MM.1S (cell line): Measurements from ENCODE around the gene LIG1.

Experiments used
- DNase-seq: peaks from one replicate; pipeline ENCODE4 v3.0.0-alpha.2; 2015
- H2AFZ ChIP-seq: fragments of 300-600 bp; sonication (generic); 2 replicates; pipeline ENCODE4 v1.6.0; 2016; ENCODE audit warnings: antibody characterized with exemption, low read length
- H3F3A ChIP-seq: fragments of 300-600 bp; sonication (generic); 2 replicates; pipeline ENCODE4 v1.6.1; 2016; ENCODE audit warnings: mild to moderate bottlenecking, antibody characterized with exemption, low read length, moderate library complexity, mixed read lengths; ENCODE audit not compliant: insufficient read depth
- H3K27ac ChIP-seq: fragments of 300-600 bp; sonication (generic); 2 replicates; pipeline ENCODE4 v1.5.1; 2016; ENCODE audit warnings: mild to moderate bottlenecking, low read length
- H3K27me3 ChIP-seq: fragments of 300-600 bp; sonication (generic); replicated peaks from 2 replicates; pipeline ENCODE4 v1.6.0; 2016; ENCODE audit warnings: low read length; ENCODE audit not compliant: insufficient read depth
- H3K36me3 ChIP-seq: fragments of 300-600 bp; sonication (generic); replicated peaks from 2 replicates; pipeline ENCODE4 v1.6.1; 2016; ENCODE audit warnings: mild to moderate bottlenecking, low read length, mixed read lengths; ENCODE audit not compliant: insufficient read depth
- H3K4me1 ChIP-seq: fragments of 300-600 bp; sonication (generic); 2 replicates; pipeline ENCODE4 v1.6.1; 2016; ENCODE audit warnings: low read length, mixed read lengths
- H3K4me2 ChIP-seq: fragments of 300-600 bp; sonication (generic); 2 replicates; pipeline ENCODE4 v1.6.0; 2016; ENCODE audit warnings: low read depth, low read length
- H3K4me3 ChIP-seq: fragments of 300-600 bp; sonication (generic); 2 replicates; pipeline ENCODE4 v1.5.1; 2016; ENCODE audit warnings: low read length, mixed read lengths
- H3K79me2 ChIP-seq: fragments of 300-600 bp; sonication (generic); 2 replicates; pipeline ENCODE4 v1.6.1; 2016; ENCODE audit warnings: mixed run types, low read length, mixed read lengths
- H3K9ac ChIP-seq: fragments of 300-600 bp; sonication (generic); 2 replicates; pipeline ENCODE4 v1.6.1; 2016; ENCODE audit warnings: low read length, mixed read lengths
- H3K9me2 ChIP-seq: fragments of 300-600 bp; sonication (generic); replicated peaks from 2 replicates; pipeline ENCODE4 v1.6.1; 2016; ENCODE audit warnings: mild to moderate bottlenecking, low read length, mixed read lengths; ENCODE audit not compliant: insufficient read depth
- H3K9me3 ChIP-seq: fragments of 300-600 bp; sonication (generic); replicated peaks from 2 replicates; pipeline ENCODE4 v1.6.1; 2016; ENCODE audit warnings: mild to moderate bottlenecking, low read length, mixed read lengths; ENCODE audit not compliant: insufficient read depth
- H4K20me1 ChIP-seq: fragments of 300-600 bp; sonication (generic); 2 replicates; pipeline ENCODE4 v1.6.1; 2016; ENCODE audit warnings: mild to moderate bottlenecking, low read length, moderate library complexity, mixed read lengths; ENCODE audit not compliant: insufficient read depth
- CTCF ChIP-seq: fragments of 300-600 bp; sonication (generic); IDR thresholded peaks from 2 replicates; pipeline ENCODE4 v1.5.1; 2016; ENCODE audit warnings: antibody characterized with exemption, low read length, mixed read lengths
- EZH2 ChIP-seq: fragments of 300-600 bp; sonication (generic); optimal IDR thresholded peaks from 2 replicates; pipeline ENCODE3; 2017; ENCODE audit warnings: low read depth, mild to moderate bottlenecking, antibody characterized with exemption, low read length, mixed read lengths
- EZH2phosphoT487 ChIP-seq: fragments of 300-600 bp; sonication (generic); IDR thresholded peaks from 2 replicates; pipeline ENCODE4 v1.6.1; 2018; ENCODE audit warnings: antibody characterized with exemption, low read length

LIG1 gene

GRCh38 chr19:48203794-48204628 lies 33.9 kb upstream of the LIG1 start:
- Histone ChIP-seq H3K9me3 (no peaks in the 10 kb centered on the region), H4K20me1 (no peaks in the 10 kb centered on the region), H3K79me2 (peaks cover 17% of the 10 kb centered on the region), H3K27ac (peak overlapping the region; percentile 57; the same call in 1 of the 2 replicates), H3K9me2 (no peaks in the 10 kb centered on the region), H3K4me2 (peak overlapping the region; percentile 90), H2AFZ (peak overlapping the region; percentile 88), H3K4me1 (0 out of 2 replicates have a peak, but pooled peaks cover 10% of the 10 kb centered on the region), H3K27me3 (no peaks in the 10 kb centered on the region), H3K4me3 (peak overlapping the region; percentile 90), H3K36me3 (no peaks in the 10 kb centered on the region), H3K9ac (peak overlapping the region; percentile 86), H3F3A (no peaks in the 10 kb centered on the region)
- TF ChIP-seq EZH2: no peak
- TF ChIP-seq EZH2phosphoT487: no peak
- no peak for TF ChIP-seq CTCF
- peak; percentile 97 for DNase-seq

GRCh38 chr19:48203222-48203793 lies 33.2 kb upstream of the LIG1 start:
- H3K9me3 ChIP-seq: no peaks in the 10 kb centered on the region
- DNase-seq: peak; percentile 21
- no peaks in the 10 kb centered on the region for H3K9me2 ChIP-seq
- TF ChIP-seq CTCF (no peak), EZH2 (no peak), EZH2phosphoT487 (no peak)
- no peaks in the 10 kb centered on the region for H3F3A ChIP-seq
- peak overlapping the region; percentile 86 for H3K9ac ChIP-seq
- H3K27ac ChIP-seq: peak overlapping the region; percentile 57; the same call in 1 of the 2 replicates
- H2AFZ ChIP-seq: peak overlapping the region; percentile 74
- H3K36me3 ChIP-seq: no peaks in the 10 kb centered on the region
- H3K4me2 ChIP-seq: peak overlapping the region; percentile 90
- peaks cover 17% of the 10 kb centered on the region for H3K79me2 ChIP-seq
- H3K4me3 ChIP-seq: peak overlapping the region; percentile 90
- no peaks in the 10 kb centered on the region for H4K20me1 ChIP-seq
- H3K4me1 ChIP-seq: 0 out of 2 replicates have a peak, but pooled peaks cover 10% of the 10 kb centered on the region
- no peaks in the 10 kb centered on the region for H3K27me3 ChIP-seq

- TF ChIP-seq EZH2 (no peak), EZH2phosphoT487 (no peak), CTCF (no peak)
- Histone ChIP-seq H4K20me1 (no peaks in the 10 kb centered on the region), H3K27me3 (no peaks in the 10 kb centered on the region), H3K4me1 (no peaks in the 10 kb centered on the region), H3K9ac (no peak overlapping the region), H3K36me3 (no peaks in the 10 kb centered on the region), H2AFZ (no peak overlapping the region), H3K4me3 (no peak overlapping the region), H3K9me2 (no peaks in the 10 kb centered on the region), H3F3A (no peaks in the 10 kb centered on the region), H3K9me3 (no peaks in the 10 kb centered on the region), H3K4me2 (no peak overlapping the region), H3K27ac (no peak overlapping the region), H3K79me2 (no peaks in the 10 kb centered on the region)
- DNase-seq: no peak
Observed at GRCh38 chr19:48196933-48197665, 27.0 kb upstream of the LIG1 start.
